ENCODE data around the gene HIGD1C. TPM values are rescaled to one million over a fixed set of nuclear protein-coding genes. Genes with fewer than 3 reads are reported as not detected.
A peak's percentile ranks its signal among the peaks of the same experiment; 100 is the strongest.

Gene HIGD1C
- total RNA-seq, 1 donor from 2014 or later = not detected

GRCh38 chr12:50964432-50964831, 12.1 kb downstream of the HIGD1C start:
- ATAC-seq (no peak), DNase-seq (ENCODE audit: missing footprints) (no peak)
- intact Hi-C loops (cut with DNase I) = no loop called here

GRCh38 chr12:50971946-50972345, 19.6 kb downstream of the HIGD1C start:
- DNase-seq (ENCODE audit: missing footprints) = no peak
- intact Hi-C loops (cut with DNase I) = no loop called here
- no peak for ATAC-seq

- DNase-seq (ENCODE audit: missing footprints) (no peak), ATAC-seq (no peak)
- intact Hi-C loops (cut with DNase I) = no loop called here
These were observed 27.2 kb downstream of the HIGD1C start for GRCh38 chr12:50979369-50980052.

GRCh38 chr12:50980545-50980944, 28.2 kb downstream of the HIGD1C start:
- no peak for ATAC-seq
- intact Hi-C loops (cut with DNase I) = no loop called here
- no peak for DNase-seq (ENCODE audit: missing footprints)

- no peak for DNase-seq (ENCODE audit: missing footprints)
- intact Hi-C loops (cut with DNase I) = no loop called here
- no peak for ATAC-seq
These were observed 29.2 kb downstream of the HIGD1C start for GRCh38 chr12:50981319-50982239.

- ATAC-seq (no peak), DNase-seq (ENCODE audit: missing footprints) (no peak)
- intact Hi-C loops (cut with DNase I) = loop anchor here (2.0 to 5.0 kb wide), 2 partner anchors 54 to 217 kb away; no protein-coding TSS in a partner anchor
These were observed 32.4 kb downstream of the HIGD1C start for GRCh38 chr12:50984586-50985298.

- ATAC-seq = peak; percentile 81
- DNase-seq (ENCODE audit: missing footprints) = no peak
- intact Hi-C loops (cut with DNase I) = loop anchor here (2.0 to 5.0 kb wide), 2 partner anchors 55 to 218 kb away; no protein-coding TSS in a partner anchor
These were observed 33.0 kb downstream of the HIGD1C start for GRCh38 chr12:50985322-50985721.

- no peak for DNase-seq (ENCODE audit: missing footprints)
- ATAC-seq = peak; percentile 75
- intact Hi-C loops (cut with DNase I) = loop anchor here (2.0 to 5.0 kb wide), 3 partner anchors 62 to 220 kb away; a partner anchor contains a TSS
These were observed 34.8 kb downstream of the HIGD1C start for GRCh38 chr12:50986966-50987737.

GRCh38 chr12:50988051-50988450, 35.7 kb downstream of the HIGD1C start:
- no peak for DNase-seq (ENCODE audit: missing footprints)
- intact Hi-C loops (cut with DNase I) = loop anchor here (5.0 kb wide), 1 partner anchor 221 kb away; no protein-coding TSS in a partner anchor
- ATAC-seq = no peak

GRCh38 chr12:50988871-50989270, 36.5 kb downstream of the HIGD1C start:
- DNase-seq (ENCODE audit: missing footprints) (no peak), ATAC-seq (no peak)
- intact Hi-C loops (cut with DNase I) = loop anchor here (5.0 kb wide), 1 partner anchor 222 kb away; no protein-coding TSS in a partner anchor

GRCh38 chr12:50990147-50990727, 37.9 kb downstream of the HIGD1C start:
- intact Hi-C loops (cut with DNase I) = no loop called here
- ATAC-seq = no peak

GRCh38 chr12:50990791-50991190, 38.4 kb downstream of the HIGD1C start:
- ATAC-seq (no peak), DNase-seq (ENCODE audit: missing footprints) (no peak)
- intact Hi-C loops (cut with DNase I) = no loop called here

More at GRCh38 chr12:50990147-50990727, 37.9 kb downstream of the HIGD1C start:
- DNase-seq (ENCODE audit: missing footprints) = no peak

- no peak for DNase-seq (ENCODE audit: missing footprints)
- intact Hi-C loops (cut with DNase I) = no loop called here
- no peak for ATAC-seq
These were observed 38.9 kb downstream of the HIGD1C start for GRCh38 chr12:50991291-50991690.

- intact Hi-C loops (cut with DNase I) = no loop called here
- no peak for DNase-seq (ENCODE audit: missing footprints)
- no peak for ATAC-seq
These were observed 40.5 kb downstream of the HIGD1C start for GRCh38 chr12:50992819-50993218.

GRCh38 chr12:50999093-50999492, 46.7 kb downstream of the HIGD1C start:
- intact Hi-C loops (cut with DNase I) = no loop called here
- ATAC-seq (no peak), DNase-seq (ENCODE audit: missing footprints) (no peak)

GRCh38 chr12:51000245-51000644, 47.9 kb downstream of the HIGD1C start:
- DNase-seq (ENCODE audit: missing footprints) (no peak), ATAC-seq (no peak)
- intact Hi-C loops (cut with DNase I) = no loop called here

GRCh38 chr12:51001799-51002198, 49.5 kb downstream of the HIGD1C start:
- intact Hi-C loops (cut with DNase I) = no loop called here
- no peak for ATAC-seq
- DNase-seq (ENCODE audit: missing footprints) = no peak

GRCh38 chr12:51004504-51004903, 52.2 kb downstream of the HIGD1C start:
- intact Hi-C loops (cut with DNase I) = no loop called here
- DNase-seq (ENCODE audit: missing footprints) (no peak), ATAC-seq (no peak)
